ENCODE measurements around the gene PIGS.
"Not testable (repeated sequence)": the region's sequence is repeated elsewhere in the genome, so short reads cannot be mapped to it uniquely, and the experiment has no call there.

Gene PIGS

GRCh38 chr17:28571361-28572122 lies at the start of gene PIGS:
PIGS (minus strand) TSS chr17:28571524; CDS start chr17:28571496, 28 bp downstream.
- DNase-seq, result peak; percentile 88

GRCh38 chr17:28620010-28620409 lies 48.7 kb upstream of the PIGS start:
- no peak for DNase-seq

- no peak for DNase-seq
These were observed 47.1 kb upstream of the PIGS start for GRCh38 chr17:28618464-28618863.

- no peak for DNase-seq
These were observed 45.0 kb upstream of the PIGS start for GRCh38 chr17:28616281-28616680.

- no peak for DNase-seq
These were observed 44.1 kb upstream of the PIGS start for GRCh38 chr17:28615260-28615940.

GRCh38 chr17:28613931-28614381 lies 42.6 kb upstream of the PIGS start, which contains the start of gene RSKR:
RSKR (minus strand) TSS chr17:28614185; CDS start chr17:28614161, 24 bp downstream.
- DNase-seq, result no peak

GRCh38 chr17:28612936-28613872 lies 41.9 kb upstream of the PIGS start:
- DNase-seq, result peak; percentile 47

- DNase-seq, result no peak
These were observed 41.2 kb upstream of the PIGS start for GRCh38 chr17:28612531-28612930.

- no peak for DNase-seq
These were observed 39.1 kb upstream of the PIGS start for GRCh38 chr17:28610376-28610775.

GRCh38 chr17:28604031-28604430 lies 32.7 kb upstream of the PIGS start:
- not testable (repeated sequence) for DNase-seq

- peak; percentile 67 for DNase-seq
These were observed 28.2 kb upstream of the PIGS start for GRCh38 chr17:28599311-28600184.

GRCh38 chr17:28598799-28599310 lies 27.5 kb upstream of the PIGS start, which contains the start of gene SPAG5:
SPAG5 (minus strand) TSS chr17:28599025; CDS start chr17:28598946, 79 bp downstream.
- peak; percentile 95 for DNase-seq

- no peak for DNase-seq
These were observed 27.1 kb upstream of the PIGS start for GRCh38 chr17:28598389-28598788.

- no peak for DNase-seq
These were observed 26.5 kb upstream of the PIGS start for GRCh38 chr17:28597606-28598383.

- no peak for DNase-seq
These were observed 20.9 kb upstream of the PIGS start for GRCh38 chr17:28592260-28592659.

- no peak for DNase-seq
These were observed 14.5 kb upstream of the PIGS start for GRCh38 chr17:28585851-28586250.

GRCh38 chr17:28584434-28584833 lies 13.1 kb upstream of the PIGS start:
- no peak for DNase-seq

- DNase-seq, result no peak
These were observed 11.2 kb upstream of the PIGS start for GRCh38 chr17:28582513-28582912.

- no peak for DNase-seq
These were observed 9.6 kb upstream of the PIGS start for GRCh38 chr17:28580959-28581358.

GRCh38 chr17:28579526-28579925 lies 8.2 kb upstream of the PIGS start:
- no peak for DNase-seq

All from activated CD8-positive, alpha-beta memory T cell treated with anti-CD3 and anti-CD28 coated beads, Interleukin-2, amount 50 U/mL, for 4 hours (primary cell).